Raji (cell line): Measurements from ENCODE around the gene CAMTA1.

ENCODE experiments used
- POLR2A ChIP-seq: IDR thresholded peaks from 2 replicates; pipeline ENCODE4 v1.6.1; 2011; ENCODE audit warnings: low read depth, low read length, control low read depth; ENCODE audit not compliant: insufficient read depth

CAMTA1 gene

DNA sequence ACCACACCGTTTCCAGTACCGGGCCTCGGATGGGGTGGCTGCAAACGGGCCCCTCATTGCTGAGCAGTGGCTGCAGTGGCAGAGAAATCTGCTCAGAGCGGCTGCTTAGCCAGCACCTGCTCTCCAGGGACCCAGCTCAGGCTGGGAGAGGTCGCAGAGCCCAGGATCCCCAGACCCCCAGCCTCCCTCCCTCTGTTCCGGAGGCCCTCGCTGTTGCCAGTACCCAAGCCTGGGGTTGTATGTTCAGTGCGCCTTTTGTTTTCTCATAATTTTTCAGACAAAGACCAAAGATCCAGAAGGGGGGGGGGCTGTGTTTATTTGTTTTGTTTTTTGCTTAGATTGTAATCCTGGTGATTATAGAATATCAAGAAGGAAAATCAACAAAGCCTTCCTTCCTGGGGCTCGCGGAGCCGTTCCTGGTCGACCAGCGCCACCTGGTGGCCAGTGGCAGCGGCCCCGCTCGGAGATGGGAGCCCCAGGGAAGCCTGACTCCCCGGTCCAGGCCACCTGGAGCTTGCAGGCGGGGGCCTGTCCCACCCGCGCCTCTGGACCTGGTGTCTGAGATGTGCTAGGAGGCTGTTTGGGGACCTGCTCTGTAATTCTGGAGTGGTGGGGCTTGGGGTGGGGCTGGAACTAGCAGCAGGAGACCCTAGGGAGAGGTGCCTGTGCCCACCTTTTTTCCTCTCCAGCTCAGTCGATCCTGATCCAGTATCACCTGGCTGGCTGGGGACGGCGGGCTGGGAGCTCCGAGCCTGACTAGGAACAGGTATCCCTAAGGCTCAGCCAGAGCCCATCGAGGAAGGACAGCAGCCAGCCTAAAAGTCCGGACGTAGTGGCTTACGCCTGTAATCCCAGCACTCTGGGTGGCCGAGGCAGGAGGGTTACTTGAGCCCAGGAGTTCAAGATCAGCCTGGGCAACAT, 862.0 kb downstream of the CAMTA1 start:
- TF ChIP-seq POLR2A: no peak

DNA sequence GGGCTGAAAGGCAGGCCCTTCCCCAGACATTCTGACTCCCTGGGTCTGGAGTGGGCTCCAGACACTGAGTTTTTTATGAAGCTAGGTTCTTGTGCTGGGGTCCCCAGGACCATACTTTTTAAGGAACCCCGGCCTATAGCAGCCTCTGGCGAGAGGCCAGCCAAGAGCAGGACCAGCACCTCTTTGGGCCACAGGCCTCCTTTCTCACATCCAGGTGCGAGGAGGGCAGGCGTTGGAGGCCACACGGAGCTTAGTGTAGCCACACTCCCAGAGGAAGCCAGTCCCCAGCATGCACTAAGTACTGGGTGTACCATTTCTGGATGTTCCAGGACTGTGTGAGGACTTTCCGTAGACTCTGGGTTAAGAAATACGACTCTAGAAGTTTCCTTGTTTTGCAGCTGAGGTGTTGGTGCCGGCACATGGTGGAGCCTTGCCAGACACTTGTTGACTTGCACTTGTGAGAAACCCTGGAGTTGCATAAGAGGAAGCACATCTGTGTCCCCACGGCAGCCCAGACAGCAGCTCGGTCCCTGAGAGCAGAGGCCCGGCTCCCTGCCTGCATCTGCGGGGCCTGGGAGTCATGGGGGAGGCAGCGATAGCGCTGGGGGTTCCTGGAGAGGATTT, 863.6 kb downstream of the CAMTA1 start:
- TF ChIP-seq POLR2A: no peak

DNA sequence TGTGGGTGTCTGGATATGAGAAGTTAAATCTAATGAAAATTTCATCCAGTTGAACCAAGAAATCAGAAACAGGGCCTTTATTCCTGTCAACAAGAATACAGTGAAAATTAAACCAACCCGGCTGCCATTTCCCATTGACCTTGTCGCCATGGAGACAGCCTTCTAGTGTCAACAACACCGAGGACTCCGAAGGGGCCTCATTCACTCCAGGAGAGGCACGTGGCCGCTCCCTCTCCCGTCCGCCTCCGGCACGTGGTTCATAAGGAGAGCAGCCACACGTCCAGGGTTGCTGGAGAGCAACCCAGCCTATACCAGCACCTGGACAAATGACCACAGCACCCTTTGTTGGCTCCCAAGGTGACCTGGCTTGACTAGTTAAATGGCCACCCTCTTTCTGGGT, 865.5 kb downstream of the CAMTA1 start:
- TF ChIP-seq POLR2A: no peak

DNA sequence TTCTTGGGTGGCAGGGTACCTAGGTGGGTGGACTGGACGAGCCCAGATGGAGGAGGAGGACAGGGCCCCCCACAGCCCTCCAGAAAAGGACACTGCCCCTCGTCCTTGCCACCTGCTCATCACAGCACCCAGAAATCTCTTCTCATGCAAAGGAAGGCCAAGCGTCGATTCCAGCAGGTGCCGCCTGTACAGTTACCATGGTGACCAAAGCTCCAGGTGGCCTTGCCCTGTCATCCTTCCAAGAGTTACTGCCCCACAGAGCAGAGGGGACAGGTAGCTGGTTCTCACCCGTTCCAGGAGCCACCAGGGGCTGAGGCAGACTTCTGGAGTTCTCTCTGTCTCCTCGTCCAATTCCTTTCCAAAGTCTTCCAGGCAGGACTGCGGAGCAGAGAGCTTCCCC, 865.9 kb downstream of the CAMTA1 start:
- no peak for TF ChIP-seq POLR2A

DNA sequence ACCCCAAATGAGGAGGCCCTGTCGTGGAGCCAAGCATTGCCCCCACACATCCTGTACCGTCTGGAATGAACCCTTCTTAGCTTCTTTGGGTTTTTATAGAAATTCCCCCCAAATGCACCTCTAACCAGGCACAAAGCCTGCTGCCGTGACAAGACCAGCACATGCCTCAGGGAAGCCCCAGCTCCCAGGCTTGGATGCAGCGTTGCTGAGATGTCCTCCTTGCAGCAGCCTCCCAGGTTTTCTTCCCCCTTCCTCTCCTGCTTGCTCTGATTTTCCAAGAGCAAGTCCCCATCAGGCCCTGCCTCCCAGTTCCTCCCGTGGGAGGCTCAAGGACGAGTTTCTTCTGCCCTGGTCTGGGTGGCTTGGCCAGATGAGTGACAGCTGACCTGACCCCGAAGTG, 866.8 kb downstream of the CAMTA1 start:
- no peak for TF ChIP-seq POLR2A

DNA sequence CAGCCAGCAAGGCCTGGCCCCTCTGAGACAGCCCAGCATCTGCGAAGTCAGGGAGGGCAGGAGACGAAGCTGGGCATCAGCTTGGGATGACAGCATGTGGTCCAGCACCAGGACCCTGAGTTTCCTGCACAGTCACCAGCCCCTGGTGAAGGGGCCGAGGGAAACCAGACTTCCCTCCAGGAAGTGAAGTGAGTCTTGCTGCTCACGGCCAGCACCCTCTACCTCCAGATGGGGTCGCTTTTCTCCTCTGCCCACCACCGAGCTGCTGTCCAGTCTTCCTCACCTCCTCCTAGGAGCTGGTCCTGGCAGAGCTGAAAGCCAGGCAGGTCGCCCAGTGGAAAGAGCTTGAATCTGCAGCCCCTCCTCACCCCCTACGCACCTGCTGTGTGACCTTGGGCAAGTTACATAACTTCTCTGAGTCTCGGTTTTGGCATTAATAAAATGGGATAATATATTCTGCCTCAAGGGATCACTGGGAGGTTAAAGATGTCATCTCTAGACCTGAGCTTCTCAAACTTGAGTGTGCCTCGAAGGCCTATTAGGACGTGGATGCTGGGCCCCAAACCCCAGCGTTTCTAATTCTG, 867.4 kb downstream of the CAMTA1 start:
- TF ChIP-seq POLR2A: no peak

DNA sequence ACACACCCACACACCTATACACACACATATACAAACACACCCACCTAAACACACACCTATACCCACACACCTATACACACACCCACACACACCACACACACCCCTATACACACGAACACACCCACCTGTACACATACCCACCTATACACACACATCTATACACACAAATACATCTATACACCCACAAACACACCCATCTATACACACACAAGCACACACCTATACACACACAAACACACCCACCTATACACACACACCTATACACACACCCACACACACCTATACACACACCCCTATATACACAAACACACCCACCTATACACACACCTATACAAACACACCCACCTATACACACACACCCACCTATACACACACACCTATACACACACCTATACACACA, 869.5 kb downstream of the CAMTA1 start:
- TF ChIP-seq POLR2A: no peak

DNA sequence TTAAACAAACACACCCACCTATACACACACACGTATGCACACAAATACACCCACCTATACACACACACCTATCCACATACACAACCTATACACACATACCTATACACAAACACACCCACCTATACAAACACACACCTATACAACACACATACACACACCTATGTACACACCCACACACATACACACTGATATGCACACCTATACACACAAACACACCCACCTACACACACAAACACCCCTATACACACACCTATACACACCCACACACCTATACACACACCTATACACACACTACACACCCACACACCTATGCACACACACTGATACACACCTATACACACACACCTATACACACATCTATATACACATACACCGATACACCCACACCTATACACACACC, 870.1 kb downstream of the CAMTA1 start:
- TF ChIP-seq POLR2A: no peak

DNA sequence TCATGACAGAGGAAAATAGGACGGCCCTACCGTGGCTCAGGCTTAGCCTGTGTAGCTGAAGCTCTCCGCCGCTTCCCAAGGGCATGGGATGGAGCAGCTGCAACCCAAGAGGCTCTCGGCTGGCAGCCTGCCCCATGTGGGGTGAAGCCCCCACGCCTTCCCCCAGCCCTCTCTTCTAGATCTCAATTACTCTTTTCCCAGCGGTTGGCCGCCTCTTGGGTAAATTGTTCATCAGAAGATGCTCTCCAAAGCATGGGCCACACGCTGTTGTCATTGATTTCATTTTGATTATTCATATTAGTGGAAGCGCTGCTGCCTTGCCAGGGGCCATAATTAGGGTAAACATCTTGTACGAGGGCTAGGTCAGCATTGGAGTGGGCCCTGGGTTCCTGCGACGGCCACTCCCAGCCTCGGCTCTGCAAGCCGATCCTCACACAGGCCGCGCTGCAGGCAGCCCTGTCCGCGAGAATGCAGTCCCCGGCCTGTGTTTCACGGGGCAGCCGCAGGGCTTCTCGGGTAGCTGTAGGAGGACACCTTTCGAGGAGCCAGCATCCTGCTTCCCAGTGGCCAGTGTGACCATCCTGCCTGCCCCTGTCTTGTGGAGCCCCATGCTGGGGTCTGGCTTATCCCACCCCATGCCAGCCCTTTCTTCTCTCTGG, 871.4 kb downstream of the CAMTA1 start:
- no peak for TF ChIP-seq POLR2A

DNA sequence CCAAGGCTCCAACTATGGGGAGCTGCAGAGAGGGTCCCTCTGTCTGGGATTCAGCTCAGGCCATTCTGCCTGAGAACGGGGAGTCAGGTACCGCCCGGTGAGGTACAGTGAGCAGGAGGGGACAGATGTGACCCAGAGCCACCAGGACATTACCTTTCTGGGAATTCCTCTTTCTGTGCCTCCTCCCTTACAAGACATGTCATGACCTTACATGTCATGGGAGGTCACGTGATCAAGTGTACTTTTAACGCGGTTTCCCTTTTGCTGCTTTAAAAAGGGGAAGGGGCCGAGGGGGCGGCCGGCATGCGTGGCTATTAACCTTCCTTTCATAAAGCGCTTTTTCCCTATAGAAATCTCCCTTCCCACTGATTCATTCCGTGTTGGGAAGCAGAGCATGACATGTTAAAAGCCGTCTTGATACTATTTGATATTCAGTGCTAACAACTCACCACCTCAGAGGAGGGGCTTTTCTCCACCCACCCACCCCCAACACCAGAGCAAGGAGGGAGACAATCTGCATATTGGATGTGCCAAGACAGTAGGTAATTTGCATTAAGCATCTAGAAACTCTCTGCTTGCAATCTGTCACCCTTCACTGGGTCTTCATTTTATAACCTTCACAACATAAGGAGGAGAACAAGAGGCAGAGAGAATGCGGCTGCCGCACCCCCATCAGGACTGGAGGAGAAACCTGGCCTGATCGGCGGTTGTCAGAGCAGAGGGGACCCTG, 872.2 kb downstream of the CAMTA1 start:
- no peak for TF ChIP-seq POLR2A

DNA sequence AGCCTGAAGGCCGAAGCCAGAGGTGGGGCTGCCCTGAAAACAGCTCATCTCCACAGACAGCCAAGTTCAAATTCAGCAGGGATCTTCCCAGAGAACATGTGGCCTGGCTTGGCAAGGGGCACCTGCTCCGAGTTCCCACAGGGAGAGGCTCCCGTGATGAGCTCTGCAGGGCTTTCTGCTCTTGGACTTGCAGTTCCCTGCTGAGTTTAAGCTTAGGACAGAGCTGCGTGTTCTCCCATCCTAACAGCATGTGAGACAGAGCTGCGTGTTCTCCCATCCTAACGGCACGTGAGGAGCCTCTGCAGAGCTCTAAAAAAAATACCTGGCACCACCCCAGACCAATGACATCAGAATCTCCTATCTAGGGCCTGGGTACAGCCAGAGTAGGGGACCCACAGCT, 872.8 kb downstream of the CAMTA1 start:
- no peak for TF ChIP-seq POLR2A

DNA sequence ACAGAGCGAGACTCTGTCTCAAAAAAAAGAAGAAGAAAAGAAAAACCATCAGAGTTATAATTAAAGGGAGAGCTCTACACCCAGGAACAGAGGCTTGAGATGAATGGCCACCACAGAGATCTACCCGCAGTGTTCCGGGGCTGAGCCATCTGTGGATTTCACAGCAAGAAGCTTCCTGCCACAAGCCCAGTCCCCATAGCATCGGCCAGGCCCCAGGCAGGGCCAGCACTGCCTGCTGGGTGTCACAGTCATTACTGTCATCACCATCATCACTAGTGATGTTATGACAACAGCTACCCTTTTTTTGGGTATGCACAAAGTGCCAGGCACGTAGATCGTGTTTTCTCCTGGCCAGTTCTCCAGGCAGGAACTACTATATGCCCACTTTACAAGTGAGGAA, 874.3 kb downstream of the CAMTA1 start:
- no peak for TF ChIP-seq POLR2A

DNA sequence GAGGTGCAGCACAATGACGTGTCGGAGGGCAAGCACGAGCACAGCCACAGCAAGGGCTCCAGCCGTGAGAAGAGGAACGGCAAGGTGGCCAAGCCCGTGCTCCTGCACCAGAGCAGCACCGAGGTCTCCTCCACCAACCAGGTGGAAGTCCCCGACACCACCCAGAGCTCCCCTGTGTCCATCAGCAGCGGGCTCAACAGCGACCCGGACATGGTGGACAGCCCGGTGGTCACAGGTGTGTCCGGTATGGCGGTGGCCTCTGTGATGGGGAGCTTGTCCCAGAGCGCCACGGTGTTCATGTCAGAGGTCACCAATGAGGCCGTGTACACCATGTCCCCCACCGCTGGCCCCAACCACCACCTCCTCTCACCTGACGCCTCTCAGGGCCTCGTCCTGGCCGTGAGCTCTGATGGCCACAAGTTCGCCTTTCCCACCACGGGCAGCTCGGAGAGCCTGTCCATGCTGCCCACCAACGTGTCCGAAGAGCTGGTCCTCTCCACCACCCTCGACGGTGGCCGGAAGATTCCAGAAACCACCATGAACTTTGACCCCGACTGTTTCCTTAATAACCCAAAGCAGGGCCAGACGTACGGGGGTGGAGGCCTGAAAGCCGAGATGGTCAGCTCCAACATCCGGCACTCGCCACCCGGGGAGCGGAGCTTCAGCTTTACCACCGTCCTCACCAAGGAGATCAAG, 878.3 kb downstream of the CAMTA1 start:
- no peak for TF ChIP-seq POLR2A

DNA sequence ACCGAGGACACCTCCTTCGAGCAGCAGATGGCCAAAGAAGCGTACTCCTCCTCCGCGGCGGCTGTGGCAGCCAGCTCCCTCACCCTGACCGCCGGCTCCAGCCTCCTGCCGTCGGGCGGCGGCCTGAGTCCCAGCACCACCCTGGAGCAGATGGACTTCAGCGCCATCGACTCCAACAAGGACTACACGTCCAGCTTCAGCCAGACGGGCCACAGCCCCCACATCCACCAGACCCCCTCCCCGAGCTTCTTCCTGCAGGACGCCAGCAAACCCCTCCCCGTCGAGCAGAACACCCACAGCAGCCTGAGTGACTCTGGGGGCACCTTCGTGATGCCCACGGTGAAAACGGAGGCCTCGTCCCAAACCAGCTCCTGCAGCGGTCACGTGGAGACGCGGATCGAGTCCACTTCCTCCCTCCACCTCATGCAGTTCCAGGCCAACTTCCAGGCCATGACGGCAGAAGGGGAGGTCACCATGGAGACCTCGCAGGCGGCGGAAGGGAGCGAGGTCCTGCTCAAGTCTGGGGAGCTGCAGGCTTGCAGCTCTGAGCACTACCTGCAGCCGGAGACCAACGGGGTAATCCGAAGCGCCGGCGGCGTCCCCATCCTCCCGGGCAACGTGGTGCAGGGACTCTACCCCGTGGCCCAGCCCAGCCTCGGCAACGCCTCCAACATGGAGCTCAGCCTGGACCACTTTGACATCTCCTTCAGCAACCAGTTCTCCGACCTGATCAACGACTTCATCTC, 879.1 kb downstream of the CAMTA1 start:
- no peak for TF ChIP-seq POLR2A
